Osteoblast (primary cell): Measurements from ENCODE around the gene DNAJC11. TPM values are rescaled to one million over a fixed set of nuclear protein-coding genes. Genes with fewer than 3 reads are reported as not detected.

ENCODE experiments used
- DNase-seq: peaks from one replicate; pipeline ENCODE4 v3.0.0; 2011; ENCODE audit warnings: low spot score, mixed read lengths; ENCODE audit not compliant: insufficient read length; ENCODE audit errors: missing footprints
- H2AFZ ChIP-seq: 2 replicates; pipeline ENCODE4 v1.6.0; 2011; ENCODE audit warnings: mild to moderate bottlenecking, low read length
- H3K27ac ChIP-seq: 2 replicates; pipeline ENCODE4 v1.5.1; 2011; ENCODE audit warnings: mild to moderate bottlenecking, low read depth, low read length, moderate library complexity
- H3K27me3 ChIP-seq: 2 replicates; pipeline ENCODE4 v1.6.0; 2012; ENCODE audit warnings: mild to moderate bottlenecking, control low read depth, inconsistent platforms, low read length, moderate library complexity; ENCODE audit not compliant: insufficient read depth
- H3K36me3 ChIP-seq: 2 replicates; pipeline ENCODE4 v1.5.1; 2011; ENCODE audit warnings: mild to moderate bottlenecking, low read length, control low read depth, moderate library complexity; ENCODE audit not compliant: insufficient read depth
- H3K4me1 ChIP-seq: 2 replicates; pipeline ENCODE4 v1.5.1; 2011; ENCODE audit warnings: mild to moderate bottlenecking, low read length, control low read depth, moderate library complexity; ENCODE audit not compliant: insufficient read depth
- H3K4me2 ChIP-seq: 2 replicates; pipeline ENCODE4 v1.6.0; 2011; ENCODE audit warnings: mild to moderate bottlenecking, low read length; ENCODE audit not compliant: insufficient read depth
- H3K4me3 ChIP-seq: fragments of 200-600 bp; sonication (generic); 3 replicates; pipeline ENCODE4 v1.5.1; 2012; ENCODE audit warnings: mild to moderate bottlenecking, low read length, inconsistent platforms; ENCODE audit not compliant: insufficient read depth
- H3K79me2 ChIP-seq: 2 replicates; pipeline ENCODE4 v1.6.0; 2012; ENCODE audit warnings: mild to moderate bottlenecking, low read length, control low read depth, inconsistent platforms; ENCODE audit not compliant: insufficient read depth
- H3K9me3 ChIP-seq: 2 replicates; pipeline ENCODE4 v1.5.1; 2011; ENCODE audit warnings: low read depth, low read length, control low read depth
- H4K20me1 ChIP-seq: 2 replicates; pipeline ENCODE4 v1.6.0; 2012; ENCODE audit warnings: mild to moderate bottlenecking, low read length, control low read depth; ENCODE audit not compliant: insufficient read depth
- total RNA-seq: library from RNA; depleted of rRNA; stranded (reverse); fragments of >200 nt; gene quantifications from 2 replicates; pipeline ENCODE4 v1.2.3, GENCODE V29; 2012
- TF ChIP-seq, protein P1 (sequence below): IDR thresholded peaks from 2 replicates; pipeline ENCODE4 v1.5.1; 2011; ENCODE audit warnings: mild to moderate bottlenecking, low read depth, low read length, moderate library complexity; ENCODE audit errors: extremely low read depth

DNAJC11 gene
- total RNA-seq, 1 donor, result 26.8 TPM

DNA sequence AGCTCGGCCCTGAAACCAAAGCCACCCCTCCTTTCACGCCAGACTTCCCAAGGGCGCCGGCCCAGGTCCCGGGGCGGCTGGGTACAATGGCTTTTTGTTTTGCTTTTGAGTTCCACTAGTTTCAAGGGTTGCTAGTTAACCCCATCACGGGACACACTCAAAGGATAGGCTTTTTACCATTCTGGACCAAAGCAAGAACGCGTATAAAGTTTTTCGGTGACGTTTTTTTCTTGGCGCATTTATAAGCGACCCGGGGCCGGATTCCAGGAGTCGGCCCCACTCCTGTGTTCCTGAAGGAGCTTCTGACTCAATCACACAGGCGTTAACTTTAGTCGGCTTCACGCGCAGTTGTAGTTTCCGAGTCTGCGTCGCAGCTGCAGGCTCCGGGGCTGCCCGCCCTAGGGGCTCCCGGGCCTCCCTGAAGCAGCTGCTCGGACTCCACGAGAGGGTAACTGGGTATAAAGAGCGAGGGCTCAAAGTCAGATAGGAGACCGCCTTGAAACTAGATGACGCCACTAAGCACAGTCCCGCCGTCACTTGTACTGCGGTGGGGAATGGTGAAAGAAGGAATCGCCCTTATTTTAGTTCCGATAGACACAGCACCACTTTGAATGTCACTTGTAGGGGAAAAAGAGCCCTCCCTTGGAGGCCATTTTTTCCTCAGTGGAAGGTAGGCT, 98.2 kb downstream of the DNAJC11 start:
- no peaks in the 10 kb centered on the region for H3K27me3 ChIP-seq
- peaks cover 38% of the 10 kb centered on the region for H3K79me2 ChIP-seq

DNA sequence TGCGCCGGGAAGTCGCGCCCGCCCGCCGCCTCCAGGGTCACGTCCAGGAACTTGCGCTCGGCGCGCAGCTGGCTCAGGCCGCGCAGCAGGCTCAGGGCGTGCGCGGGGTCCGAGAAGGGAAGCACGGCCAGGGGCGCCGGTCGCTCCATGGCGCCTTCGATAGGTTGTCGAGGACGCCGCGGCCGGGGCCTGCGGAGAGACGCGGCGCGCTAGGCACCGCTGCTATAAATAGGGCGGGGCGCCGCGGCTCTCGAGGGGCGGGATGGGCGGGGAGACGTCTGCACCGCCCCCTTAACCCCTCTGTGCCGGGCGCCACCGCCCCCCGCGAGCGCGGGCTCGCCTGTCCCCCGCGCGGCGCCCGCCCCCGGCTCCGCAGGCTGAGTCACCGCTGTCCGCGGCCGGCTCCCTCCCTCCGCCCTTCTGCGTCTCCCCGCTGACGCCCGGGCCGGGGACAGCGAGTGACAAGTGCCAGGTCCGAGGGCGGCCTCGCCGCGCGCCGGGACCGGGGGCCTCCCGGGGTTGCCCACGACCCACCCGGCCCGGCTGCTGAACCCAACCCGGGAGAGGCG, 98.9 kb downstream of the DNAJC11 start, which contains the start of gene KLHL21:
Gene KLHL21, minus strand, starts transcription at position 201 of the 569 bp plus-strand sequence. Its CDS starts 52 bp downstream, at position 149.
- no peaks in the 10 kb centered on the region for H3K27me3 ChIP-seq
- TF ChIP-seq, protein P1, sequence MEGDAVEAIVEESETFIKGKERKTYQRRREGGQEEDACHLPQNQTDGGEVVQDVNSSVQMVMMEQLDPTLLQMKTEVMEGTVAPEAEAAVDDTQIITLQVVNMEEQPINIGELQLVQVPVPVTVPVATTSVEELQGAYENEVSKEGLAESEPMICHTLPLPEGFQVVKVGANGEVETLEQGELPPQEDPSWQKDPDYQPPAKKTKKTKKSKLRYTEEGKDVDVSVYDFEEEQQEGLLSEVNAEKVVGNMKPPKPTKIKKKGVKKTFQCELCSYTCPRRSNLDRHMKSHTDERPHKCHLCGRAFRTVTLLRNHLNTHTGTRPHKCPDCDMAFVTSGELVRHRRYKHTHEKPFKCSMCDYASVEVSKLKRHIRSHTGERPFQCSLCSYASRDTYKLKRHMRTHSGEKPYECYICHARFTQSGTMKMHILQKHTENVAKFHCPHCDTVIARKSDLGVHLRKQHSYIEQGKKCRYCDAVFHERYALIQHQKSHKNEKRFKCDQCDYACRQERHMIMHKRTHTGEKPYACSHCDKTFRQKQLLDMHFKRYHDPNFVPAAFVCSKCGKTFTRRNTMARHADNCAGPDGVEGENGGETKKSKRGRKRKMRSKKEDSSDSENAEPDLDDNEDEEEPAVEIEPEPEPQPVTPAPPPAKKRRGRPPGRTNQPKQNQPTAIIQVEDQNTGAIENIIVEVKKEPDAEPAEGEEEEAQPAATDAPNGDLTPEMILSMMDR, result no peak
- peak; percentile 99 for DNase-seq
- H3K4me1 ChIP-seq, result peaks cover 35% of the 10 kb centered on the region
- peak within 1 kb of the TSS; percentile 100 for H3K4me2 ChIP-seq
- peaks cover 45% of the 10 kb centered on the region for H3K79me2 ChIP-seq
- peak within 1 kb of the TSS; percentile 80 for H2AFZ ChIP-seq
- H3K36me3 ChIP-seq, result peaks cover 16% of the 10 kb centered on the region
- H3K4me3 ChIP-seq, result peak within 1 kb of the TSS; percentile 85
- peaks cover 41% of the 10 kb centered on the region for H4K20me1 ChIP-seq
- peak within 1 kb of the TSS; percentile 99 for H3K27ac ChIP-seq
- H3K9me3 ChIP-seq, result no peaks in the 10 kb centered on the region

More for the DNA sequence above, 98.2 kb downstream of the DNAJC11 start:
- TF ChIP-seq, protein P1, result no peak
- peak overlapping the region; percentile 100 for H3K4me2 ChIP-seq
- H3K36me3 ChIP-seq, result peaks cover 12% of the 10 kb centered on the region
- no peaks in the 10 kb centered on the region for H3K9me3 ChIP-seq
- H2AFZ ChIP-seq, result peak overlapping the region; percentile 80
- H3K27ac ChIP-seq, result peak overlapping the region; percentile 99
- H3K4me3 ChIP-seq, result peak overlapping the region; percentile 85
- DNase-seq, result peak; percentile 95
- H3K4me1 ChIP-seq, result peaks cover 35% of the 10 kb centered on the region
- H4K20me1 ChIP-seq, result peaks cover 35% of the 10 kb centered on the region

DNA sequence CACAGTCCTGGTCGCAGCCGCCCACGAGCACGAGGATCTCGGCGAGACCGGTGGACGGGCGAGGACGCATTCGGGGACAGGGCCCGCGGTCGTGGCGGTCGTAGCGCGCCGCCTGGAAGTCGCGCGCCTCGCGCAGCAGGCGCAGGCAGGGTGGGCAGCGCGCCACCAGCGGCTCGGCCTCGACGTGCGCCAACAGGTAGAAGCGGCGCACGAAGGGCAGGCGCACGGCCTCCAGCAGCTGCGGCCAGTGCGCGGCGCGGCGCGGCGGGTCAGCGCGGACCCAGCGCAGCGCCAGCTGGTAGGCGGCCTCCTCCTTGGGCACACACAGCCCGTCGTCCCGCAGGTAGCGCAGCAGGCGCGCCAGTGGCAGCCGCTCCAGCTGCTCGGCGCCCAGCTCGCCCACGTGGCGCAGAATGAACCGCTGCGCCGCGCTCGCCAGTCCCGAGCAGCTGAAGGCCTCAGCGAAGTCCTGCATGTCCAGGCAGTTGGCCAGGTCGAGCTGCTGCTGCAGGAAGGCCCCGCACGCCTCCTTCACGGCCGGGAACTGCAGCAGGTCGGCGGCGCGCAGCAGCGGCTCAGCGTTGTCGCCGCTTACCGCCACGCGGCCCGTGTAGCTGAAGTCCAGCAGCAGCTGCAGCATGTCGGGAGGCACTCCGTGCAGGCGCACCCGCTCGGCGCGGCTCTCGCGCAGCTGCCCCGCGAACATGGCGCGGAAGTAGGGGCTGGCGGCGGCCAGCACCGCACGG, 99.5 kb downstream of the DNAJC11 start:
- peaks cover 51% of the 10 kb centered on the region for H3K79me2 ChIP-seq
- no peak overlapping the region for H2AFZ ChIP-seq
- no peaks in the 10 kb centered on the region for H3K9me3 ChIP-seq
- peaks cover 47% of the 10 kb centered on the region for H4K20me1 ChIP-seq
- H3K27me3 ChIP-seq, result no peaks in the 10 kb centered on the region
- peaks cover 23% of the 10 kb centered on the region for H3K36me3 ChIP-seq
- peak overlapping the region; percentile 100 for H3K4me2 ChIP-seq
- peak overlapping the region; percentile 85 for H3K4me3 ChIP-seq
- no peak for DNase-seq
- peaks cover 35% of the 10 kb centered on the region for H3K4me1 ChIP-seq
- peak overlapping the region; percentile 79 for H3K27ac ChIP-seq
- TF ChIP-seq, protein P1, result no peak
